ENCODE measurements around the gene PCNX2. TPM values are rescaled to one million over a fixed set of nuclear protein-coding genes. Genes with fewer than 3 reads are reported as not detected.

The PCNX2 gene
- total and polyA plus RNA-seq, 2 of the 8 experiments (the other 6 are each of a cell fraction or from before 2014, with no cell fraction given), result 46.1 to 57.6 TPM

- H3K56ac ChIP-seq (replicated peaks; ENCODE audit: insufficient read length, low read depth, low read length), result peak overlapping the region; percentile 70
- H4K20me1 ChIP-seq (replicated peaks in 1 of 2; ENCODE audit: control insufficient read depth in 1 of 2, insufficient read depth in 2 of 2, low read length in 2 of 2), result no peaks in the 10 kb centered on the region
- 0% methylated on average over 8 of the region's 8 CpGs; no CpG with 5 or more reads in 1 of the 2 experiments for WGBS, 2 experiments (ENCODE audit: extremely low coverage in 1 of 2, insufficient coverage in 1 of 2, insufficient read length in 1 of 2, insufficient replicate concordance in 2 of 2, low coverage in 1 of 2, low lambda C conversion rate in 2 of 2, missing lambda C conversion rate in 1 of 2)
- peak overlapping the region; percentile 94; the same call in 1 of the 2 replicates for H4K8ac ChIP-seq (ENCODE audit: extremely low read depth, insufficient read depth, low read length)
- H2AFZ ChIP-seq (ENCODE audit: low read length), result no peak overlapping the region
- ChIA-PET CTCF (ENCODE audit: partially characterized antibody) (interaction anchor here (1.0 to 1.6 kb wide), 2 partner anchors 9 to 72 kb away, joined by 3 to 4 read pairs; no protein-coding TSS in a partner anchor), POLR2A (ENCODE audit: partially characterized antibody) (interaction anchor here (1.1 to 1.6 kb wide), 5 partner anchors 9 to 49 kb away, joined by 3 to 5 read pairs (median 4); no protein-coding TSS in a partner anchor)
- peak overlapping the region; percentile 60 for H4K91ac ChIP-seq (replicated peaks; ENCODE audit: insufficient read length, low read length)
- no peak overlapping the region for H3K4ac ChIP-seq (replicated peaks; ENCODE audit: insufficient read length, low read depth, low read length)
- no peak overlapping the region for H2AK5ac ChIP-seq (ENCODE audit: low read depth, low read length)
- H3K4me1 ChIP-seq (replicated peaks in 1 of 4; ENCODE audit: control insufficient read depth in 3 of 4, insufficient read depth in 4 of 4, low read length in 3 of 4), result peaks cover 3 to 22% (median 15%) of the 10 kb centered on the region in 4 experiments
- peaks cover 16 to 61% of the 10 kb centered on the region in 2 experiments for H3K79me2 ChIP-seq (ENCODE audit: control insufficient read depth in 1 of 2, insufficient read depth in 2 of 2, low read length in 2 of 2)
- H2BK20ac ChIP-seq (ENCODE audit: low read length), result no peak overlapping the region
- 0 out of 2 replicates have a peak overlapping the region, but pooled peaks have one; percentile 46 for H2BK12ac ChIP-seq (ENCODE audit: low read depth, low read length)
- no peak overlapping the region for H2BK15ac ChIP-seq (ENCODE audit: low read length)
- peak overlapping the region; percentile 84 for H3K4me2 ChIP-seq (ENCODE audit: insufficient read depth in 1 of 2, low read depth in 2 of 2, low read length in 2 of 2)
- no peak overlapping the region for H3K18ac ChIP-seq (ENCODE audit: extremely low read depth, low read length)
- H3K14ac ChIP-seq (ENCODE audit: insufficient read length), result no peak overlapping the region
- H3K36me3 ChIP-seq (ENCODE audit: control insufficient read depth in 2 of 4, insufficient read depth in 4 of 4, low read length in 3 of 4), result no peaks in the 10 kb centered on the region
- H3K23me2 ChIP-seq (ENCODE audit: low read depth, low read length), result no peaks in the 10 kb centered on the region
- H3K23ac ChIP-seq (ENCODE audit: insufficient read length), result no peak overlapping the region
- H3K27me3 ChIP-seq (replicated peaks in 1 of 4; ENCODE audit: control insufficient read depth in 3 of 4, extremely low read depth in 1 of 4, insufficient read depth in 3 of 4, low read length in 3 of 4), result no peaks in the 10 kb centered on the region
- peak overlapping the region; percentile 53 for H3K27ac ChIP-seq (ENCODE audit: low read depth, low read length)
- H4K5ac ChIP-seq (ENCODE audit: insufficient read length, low read depth, low read length), result peak overlapping the region; percentile 64
- no peak for DNase-seq (ENCODE audit: low read depth in 1 of 2, low spot score in 2 of 2)
- no peaks in the 10 kb centered on the region for H3K79me1 ChIP-seq (ENCODE audit: low read depth, low read length)
- no peak for FAIRE-seq
- H2BK5ac ChIP-seq (ENCODE audit: low read depth, low read length), result peak overlapping the region; percentile 95; the same call in 1 of the 2 replicates
- TF ChIP-seq CTBP2 (IDR thresholded peaks at IDR 0.05; ENCODE audit: borderline replicate concordance, insufficient read depth, insufficient read length, low read length), result peak; percentile 5
- TF ChIP-seq POLR2AphosphoS5 (IDR thresholded peaks at IDR 0.05; ENCODE audit: low read depth, low read length), result no peak
- TF ChIP-seq POU5F1 (IDR thresholded peaks at IDR 0.05; ENCODE audit: low read depth, low read length), result no peak
- TF ChIP-seq JUND (IDR thresholded peaks at IDR 0.05; ENCODE audit: low read length), result peak; percentile 92
- no peak for TF ChIP-seq EZH2 (IDR thresholded peaks at IDR 0.05; ENCODE audit: low read depth, low read length, severe bottlenecking)
- no peak for TF ChIP-seq ATF2 (IDR thresholded peaks at IDR 0.05; ENCODE audit: low read length)
- TF ChIP-seq JUN (IDR thresholded peaks at IDR 0.05; ENCODE audit: low read depth, low read length), result 0 out of 2 replicates have a peak, but pooled peaks have one; percentile 6
- no peak overlapping the region for H2BK120ac ChIP-seq (replicated peaks; ENCODE audit: low read depth, low read length)
- peak overlapping the region in 3 of 4 experiments; percentile 68 to 78 (median 78); a peak in 6 of 7 replicates for H3K9ac ChIP-seq (replicated peaks in 1 of 4; ENCODE audit: extremely low read depth in 1 of 4, low read depth in 3 of 4, low read length in 3 of 4)
- H3K4me3 ChIP-seq (ENCODE audit: extremely low read depth in 1 of 4, insufficient read depth in 2 of 4, low read depth in 3 of 4, low read length in 4 of 4), result peak overlapping the region; percentile 77 to 93 (median 89)
- H3K9me3 ChIP-seq (ENCODE audit: insufficient read depth in 2 of 2, low read depth in 1 of 2, low read length in 1 of 2), result no peaks in the 10 kb centered on the region
Measured at GRCh38 chr1:233294913-233295236, 650 bp downstream of the PCNX2 start.
